ENCODE data around the gene GCC2. TPM values are rescaled to one million over a fixed set of nuclear protein-coding genes. Genes with fewer than 3 reads are reported as not detected.
"Not testable (repeated sequence)": the region's sequence is repeated elsewhere in the genome, so short reads cannot be mapped to it uniquely, and the experiment has no call there.

Gene GCC2
- total RNA-seq, 1 experiment from 2014 or later: 28.2 TPM

DNA sequence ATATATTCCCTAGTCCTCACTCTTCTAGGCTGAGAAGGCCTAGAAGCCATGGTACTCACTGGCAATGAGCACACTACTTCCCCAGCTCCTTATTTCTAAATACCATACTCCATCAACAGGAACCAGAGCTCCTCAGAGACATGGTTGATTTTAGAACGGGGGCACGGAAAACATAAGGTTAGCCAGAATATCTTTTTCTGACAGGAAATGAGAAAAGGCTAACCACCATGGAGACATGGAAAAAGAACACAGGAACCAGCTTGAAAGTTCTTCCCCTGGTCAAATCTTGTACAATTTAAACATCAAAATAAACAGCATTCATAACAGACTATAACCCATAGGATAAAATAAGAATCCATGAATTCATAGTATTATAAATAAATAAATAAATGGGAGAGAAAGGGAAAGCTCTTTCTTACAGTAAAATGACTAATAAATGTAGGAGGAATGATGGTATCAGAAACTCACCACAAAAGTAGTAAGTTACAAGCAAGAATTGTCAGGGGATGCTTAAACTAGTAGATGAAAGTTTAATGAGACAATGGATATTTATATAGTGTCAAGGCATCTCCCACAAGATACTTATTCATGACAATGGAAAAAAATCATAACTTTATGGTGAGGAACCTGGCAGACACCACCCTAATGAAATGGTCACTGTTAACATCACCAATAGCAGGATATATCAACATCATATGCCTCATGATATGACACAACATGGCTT, 20.6 kb upstream of the GCC2 start:
- Histone ChIP-seq H3K4me3 (replicated peaks in 1 of 2; ENCODE audit: low read depth in 1 of 2, low read length in 2 of 2) (no peak overlapping the region), H4K20me1 (ENCODE audit: insufficient read depth) (no peaks in the 10 kb centered on the region), H3K4me2 (ENCODE audit: low read length) (no peak overlapping the region), H3K27me3 (ENCODE audit: insufficient read depth, low read length) (no peaks in the 10 kb centered on the region), H3K9me2 (ENCODE audit: insufficient read depth) (no peaks in the 10 kb centered on the region), H3K4me1 (ENCODE audit: control insufficient read depth in 1 of 2, insufficient read depth in 2 of 2, low read length in 2 of 2) (no peaks in the 10 kb centered on the region), H3K79me2 (ENCODE audit: insufficient read depth, low read length) (no peaks in the 10 kb centered on the region), H3K36me3 (ENCODE audit: control insufficient read depth in 1 of 2, insufficient read depth in 2 of 2, low read length in 2 of 2) (no peaks in the 10 kb centered on the region), H3K9me3 (ENCODE audit: control insufficient read depth in 1 of 2, insufficient read depth in 1 of 2, low read depth in 1 of 2, low read length in 2 of 2) (no peaks in the 10 kb centered on the region), H3K27ac (ENCODE audit: low read depth, low read length) (no peak overlapping the region), H2AFZ (ENCODE audit: low read depth, low read length, poor library complexity, severe bottlenecking) (no peak overlapping the region), H3K9ac (ENCODE audit: low read length) (no peak overlapping the region)
- TF ChIP-seq SIN3A (IDR thresholded peaks at IDR 0.05; ENCODE audit: low read depth) (no peak), RAD21 (IDR thresholded peaks at IDR 0.05; ENCODE audit: low read depth) (no peak), FOSL1 (IDR thresholded peaks at IDR 0.05; ENCODE audit: low read depth) (no peak), POLR2AphosphoS5 (IDR thresholded peaks at IDR 0.05; ENCODE audit: low read depth, low read length) (no peak), SP1 (IDR thresholded peaks at IDR 0.05; ENCODE audit: low read depth) (no peak), CBX3 (IDR thresholded peaks at IDR 0.05; ENCODE audit: low read depth) (no peak)
- TF ChIP-seq, protein P1, sequence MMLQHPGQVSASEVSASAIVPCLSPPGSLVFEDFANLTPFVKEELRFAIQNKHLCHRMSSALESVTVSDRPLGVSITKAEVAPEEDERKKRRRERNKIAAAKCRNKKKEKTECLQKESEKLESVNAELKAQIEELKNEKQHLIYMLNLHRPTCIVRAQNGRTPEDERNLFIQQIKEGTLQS (IDR thresholded peaks at IDR 0.05): no peak
- TF ChIP-seq, protein P2, sequence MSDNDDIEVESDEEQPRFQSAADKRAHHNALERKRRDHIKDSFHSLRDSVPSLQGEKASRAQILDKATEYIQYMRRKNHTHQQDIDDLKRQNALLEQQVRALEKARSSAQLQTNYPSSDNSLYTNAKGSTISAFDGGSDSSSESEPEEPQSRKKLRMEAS (IDR thresholded peaks at IDR 0.05): no peak
- TF ChIP-seq, protein P3, sequence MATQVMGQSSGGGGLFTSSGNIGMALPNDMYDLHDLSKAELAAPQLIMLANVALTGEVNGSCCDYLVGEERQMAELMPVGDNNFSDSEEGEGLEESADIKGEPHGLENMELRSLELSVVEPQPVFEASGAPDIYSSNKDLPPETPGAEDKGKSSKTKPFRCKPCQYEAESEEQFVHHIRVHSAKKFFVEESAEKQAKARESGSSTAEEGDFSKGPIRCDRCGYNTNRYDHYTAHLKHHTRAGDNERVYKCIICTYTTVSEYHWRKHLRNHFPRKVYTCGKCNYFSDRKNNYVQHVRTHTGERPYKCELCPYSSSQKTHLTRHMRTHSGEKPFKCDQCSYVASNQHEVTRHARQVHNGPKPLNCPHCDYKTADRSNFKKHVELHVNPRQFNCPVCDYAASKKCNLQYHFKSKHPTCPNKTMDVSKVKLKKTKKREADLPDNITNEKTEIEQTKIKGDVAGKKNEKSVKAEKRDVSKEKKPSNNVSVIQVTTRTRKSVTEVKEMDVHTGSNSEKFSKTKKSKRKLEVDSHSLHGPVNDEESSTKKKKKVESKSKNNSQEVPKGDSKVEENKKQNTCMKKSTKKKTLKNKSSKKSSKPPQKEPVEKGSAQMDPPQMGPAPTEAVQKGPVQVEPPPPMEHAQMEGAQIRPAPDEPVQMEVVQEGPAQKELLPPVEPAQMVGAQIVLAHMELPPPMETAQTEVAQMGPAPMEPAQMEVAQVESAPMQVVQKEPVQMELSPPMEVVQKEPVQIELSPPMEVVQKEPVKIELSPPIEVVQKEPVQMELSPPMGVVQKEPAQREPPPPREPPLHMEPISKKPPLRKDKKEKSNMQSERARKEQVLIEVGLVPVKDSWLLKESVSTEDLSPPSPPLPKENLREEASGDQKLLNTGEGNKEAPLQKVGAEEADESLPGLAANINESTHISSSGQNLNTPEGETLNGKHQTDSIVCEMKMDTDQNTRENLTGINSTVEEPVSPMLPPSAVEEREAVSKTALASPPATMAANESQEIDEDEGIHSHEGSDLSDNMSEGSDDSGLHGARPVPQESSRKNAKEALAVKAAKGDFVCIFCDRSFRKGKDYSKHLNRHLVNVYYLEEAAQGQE (IDR thresholded peaks at IDR 0.05; ENCODE audit: low read depth): no peak
- ATAC-seq: no peak
- ChIA-PET POLR2A (no interaction called here), RAD21 (ENCODE audit: low non-redundant PET in 1 of 2, low total read pairs in 2 of 2, uncharacterized antibody in 2 of 2, unreplicated experiment in 2 of 2) (no interaction called here), CTCF (no interaction called here)
- DNase-seq (ENCODE audit: low read depth, low spot score): no peak
- BruUV-seq (replicated peaks): no TSS peak
- intact Hi-C loops (cut with micrococcal nuclease): no loop called here

DNA sequence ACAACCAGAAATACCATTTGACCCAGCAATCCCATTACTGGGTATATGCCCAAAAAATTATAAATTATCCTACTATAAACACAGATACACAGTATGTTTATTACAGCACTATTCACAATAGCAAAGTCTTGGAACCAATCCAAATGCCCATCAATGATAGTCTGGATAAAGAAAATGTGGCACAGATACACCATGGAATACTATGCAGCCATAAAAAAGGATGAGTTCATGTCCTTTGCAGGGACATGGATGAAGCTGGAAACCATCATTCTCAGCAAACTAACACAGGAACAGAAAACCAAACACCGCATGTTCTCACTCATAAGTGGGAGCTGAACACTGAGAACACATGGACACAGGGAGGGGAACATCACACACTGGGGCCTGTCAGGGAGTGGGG, 13.4 kb upstream of the GCC2 start:
- H3K79me2 ChIP-seq (ENCODE audit: insufficient read depth, low read length); H3K9ac ChIP-seq (ENCODE audit: low read length); DNase-seq (ENCODE audit: low read depth, low spot score); H3K27me3 ChIP-seq (ENCODE audit: insufficient read depth, low read length); RAD21 ChIA-PET (ENCODE audit: low non-redundant PET in 1 of 2, low total read pairs in 2 of 2, uncharacterized antibody in 2 of 2, unreplicated experiment in 2 of 2); H2AFZ ChIP-seq (ENCODE audit: low read depth, low read length, poor library complexity, severe bottlenecking); H3K9me3 ChIP-seq (ENCODE audit: control insufficient read depth in 1 of 2, insufficient read depth in 1 of 2, low read depth in 1 of 2, low read length in 2 of 2); ATAC-seq; BruUV-seq (replicated peaks); H3K27ac ChIP-seq (ENCODE audit: low read depth, low read length); intact Hi-C loops (cut with micrococcal nuclease); H3K4me1 ChIP-seq (ENCODE audit: control insufficient read depth in 1 of 2, insufficient read depth in 2 of 2, low read length in 2 of 2); H3K4me2 ChIP-seq (ENCODE audit: low read length); H3K36me3 ChIP-seq (ENCODE audit: control insufficient read depth in 1 of 2, insufficient read depth in 2 of 2, low read length in 2 of 2); H4K20me1 ChIP-seq (ENCODE audit: insufficient read depth); H3K9me2 ChIP-seq (ENCODE audit: insufficient read depth); H3K4me3 ChIP-seq (replicated peaks in 1 of 2; ENCODE audit: low read depth in 1 of 2, low read length in 2 of 2); CTCF ChIA-PET: not testable (repeated sequence)
- POLR2A ChIA-PET: interaction anchor here (0.7 kb wide), 1 partner anchor 35 kb away, joined by 3 read pairs; no protein-coding TSS in a partner anchor
